ENCODE measurements around the gene ADARB1. TPM values are rescaled to one million over a fixed set of nuclear protein-coding genes. Genes with fewer than 3 reads are reported as not detected.

ADARB1 gene
- total and polyA plus RNA-seq, 9 donors: 6.0 to 23.7 (median 16.3) TPM

DNA sequence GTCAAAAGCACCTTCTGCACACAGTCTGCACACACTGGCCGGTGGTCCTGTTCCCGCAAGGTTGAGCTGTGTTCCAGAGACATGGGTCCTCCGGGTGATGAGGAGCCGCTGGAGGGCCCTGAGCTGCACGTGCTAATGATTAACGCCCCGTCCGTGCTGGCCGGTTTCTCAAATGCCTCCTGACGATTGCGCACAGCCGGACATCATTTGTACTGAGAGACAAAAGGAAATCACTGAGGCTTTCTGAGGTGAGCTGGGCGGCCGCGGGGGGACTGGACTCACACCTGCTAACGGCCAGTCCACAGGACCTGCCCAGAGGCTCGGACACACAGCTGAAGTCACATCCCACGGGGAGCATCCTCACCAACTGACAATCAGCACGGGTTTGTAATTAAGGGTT lies 184.1 kb downstream of the ADARB1 start:
- Histone ChIP-seq H3K4me1 (ENCODE audit: insufficient read depth) (peaks cover 6% of the 10 kb centered on the region), H3K27ac (no peak overlapping the region), H3K4me3 (no peak overlapping the region), H3K9me3 (no peaks in the 10 kb centered on the region), H3K36me3 (no peaks in the 10 kb centered on the region), H3K27me3 (no peaks in the 10 kb centered on the region)
- peak in 1 of 5 donors; percentile 8 for DNase-seq
- 55 to 62% (median 61%) methylated on average over 19 of the region's 19 CpGs for WGBS, 3 donors
- intact Hi-C loops (cut with DNase I): no loop called here
- no peak for TF ChIP-seq EP300 (IDR thresholded peaks at IDR 0.05)
- TF ChIP-seq POLR2A (IDR thresholded peaks at IDR 0.05): no peak
- TF ChIP-seq, protein P1, sequence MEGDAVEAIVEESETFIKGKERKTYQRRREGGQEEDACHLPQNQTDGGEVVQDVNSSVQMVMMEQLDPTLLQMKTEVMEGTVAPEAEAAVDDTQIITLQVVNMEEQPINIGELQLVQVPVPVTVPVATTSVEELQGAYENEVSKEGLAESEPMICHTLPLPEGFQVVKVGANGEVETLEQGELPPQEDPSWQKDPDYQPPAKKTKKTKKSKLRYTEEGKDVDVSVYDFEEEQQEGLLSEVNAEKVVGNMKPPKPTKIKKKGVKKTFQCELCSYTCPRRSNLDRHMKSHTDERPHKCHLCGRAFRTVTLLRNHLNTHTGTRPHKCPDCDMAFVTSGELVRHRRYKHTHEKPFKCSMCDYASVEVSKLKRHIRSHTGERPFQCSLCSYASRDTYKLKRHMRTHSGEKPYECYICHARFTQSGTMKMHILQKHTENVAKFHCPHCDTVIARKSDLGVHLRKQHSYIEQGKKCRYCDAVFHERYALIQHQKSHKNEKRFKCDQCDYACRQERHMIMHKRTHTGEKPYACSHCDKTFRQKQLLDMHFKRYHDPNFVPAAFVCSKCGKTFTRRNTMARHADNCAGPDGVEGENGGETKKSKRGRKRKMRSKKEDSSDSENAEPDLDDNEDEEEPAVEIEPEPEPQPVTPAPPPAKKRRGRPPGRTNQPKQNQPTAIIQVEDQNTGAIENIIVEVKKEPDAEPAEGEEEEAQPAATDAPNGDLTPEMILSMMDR (IDR thresholded peaks at IDR 0.05): no peak

DNA sequence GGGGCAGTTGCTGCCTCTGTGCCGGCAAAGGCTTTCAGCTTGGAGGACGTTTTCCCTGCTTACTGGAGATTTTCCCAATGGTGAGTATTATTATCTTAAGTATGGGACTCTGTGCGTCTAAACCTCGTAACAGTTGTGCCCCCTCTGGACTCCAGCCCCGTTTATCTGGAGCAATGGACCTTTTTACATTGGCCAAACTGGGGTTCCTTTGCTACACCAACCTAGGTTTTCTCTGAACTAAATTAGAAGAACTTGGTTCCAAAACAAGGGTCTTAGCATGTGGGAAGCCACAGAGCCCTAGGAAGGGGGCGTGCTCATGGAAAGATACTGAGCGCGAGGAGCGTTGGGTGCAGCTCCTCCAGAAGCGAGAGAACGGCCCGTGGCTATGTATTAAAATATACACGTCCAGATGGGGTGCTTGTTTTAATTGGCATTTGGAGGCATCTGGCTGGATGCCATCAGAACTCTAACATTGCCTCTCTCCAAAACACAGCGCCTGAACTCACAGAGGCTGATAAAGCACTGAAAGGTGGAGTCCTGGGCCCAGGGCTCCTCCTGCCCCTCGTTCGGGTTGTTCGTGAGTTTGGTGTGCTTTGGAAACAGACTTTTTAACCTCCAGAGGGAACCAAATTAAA lies 184.9 kb downstream of the ADARB1 start:
- 13 to 32% (median 28%) methylated on average over 17 of the region's 17 CpGs for WGBS, 3 donors
- intact Hi-C loops (cut with DNase I): no loop called here
- no peak overlapping the region for H3K4me3 ChIP-seq

DNA sequence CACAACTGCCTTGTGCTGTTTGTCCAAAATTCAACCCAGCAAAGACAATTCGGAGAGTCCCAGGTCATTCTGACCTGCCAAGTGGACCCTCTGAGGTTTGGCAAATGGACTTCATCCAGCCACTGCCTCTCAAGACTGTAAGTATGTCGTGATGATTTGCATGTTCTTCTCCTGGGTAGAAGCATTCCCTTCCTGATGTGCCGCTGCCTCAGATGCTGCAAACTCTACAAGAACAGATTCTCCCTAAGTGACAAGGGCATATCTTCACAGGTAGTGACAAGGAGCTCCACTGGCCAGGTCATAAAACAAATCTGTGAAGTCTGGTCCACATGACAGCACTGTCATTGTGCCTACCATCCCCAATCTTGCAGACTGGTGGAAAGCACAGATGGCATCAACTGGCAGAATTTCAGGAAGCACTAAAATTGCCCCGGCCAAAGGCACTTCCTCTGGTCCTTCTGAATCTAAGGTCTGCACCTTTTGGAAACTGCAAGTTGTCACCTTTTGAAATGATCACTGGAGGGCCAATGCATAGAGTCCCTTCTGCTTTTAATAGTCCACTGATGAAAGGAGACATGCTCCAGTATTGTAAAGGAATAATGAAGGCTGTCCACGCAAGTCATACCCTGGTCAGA lies 185.9 kb downstream of the ADARB1 start:
- H3K4me3 ChIP-seq: no peak overlapping the region
- WGBS, 3 donors: 50 to 62% (median 60%) methylated on average over 5 of the region's 5 CpGs
- no peaks in the 10 kb centered on the region for H3K27me3 ChIP-seq
- intact Hi-C loops (cut with DNase I): loop anchor here in 1 of 4 donors (10.0 kb wide), 1 partner anchor 926 kb away; the partner anchor contains the start of gene CFAP410
- peaks cover 6% of the 10 kb centered on the region for H3K4me1 ChIP-seq (ENCODE audit: insufficient read depth)
- no peaks in the 10 kb centered on the region for H3K36me3 ChIP-seq
- H3K9me3 ChIP-seq: no peaks in the 10 kb centered on the region
- DNase-seq: no peak
- no peak overlapping the region for H3K27ac ChIP-seq
- TF ChIP-seq EP300 (IDR thresholded peaks at IDR 0.05): no peak
- TF ChIP-seq POLR2A (IDR thresholded peaks at IDR 0.05): no peak
- TF ChIP-seq, protein P1 (IDR thresholded peaks at IDR 0.05): no peak

More for the DNA sequence above, 184.9 kb downstream of the ADARB1 start:
- Histone ChIP-seq H3K36me3 (no peaks in the 10 kb centered on the region), H3K27me3 (no peaks in the 10 kb centered on the region), H3K27ac (no peak overlapping the region), H3K4me1 (ENCODE audit: insufficient read depth) (peaks cover 6% of the 10 kb centered on the region), H3K9me3 (no peaks in the 10 kb centered on the region)
- TF ChIP-seq EP300 (IDR thresholded peaks at IDR 0.05) (no peak), POLR2A (IDR thresholded peaks at IDR 0.05) (no peak)
- TF ChIP-seq, protein P1 (IDR thresholded peaks at IDR 0.05): no peak
- DNase-seq: peak in 2 of 5 donors; percentile 17 to 25

DNA sequence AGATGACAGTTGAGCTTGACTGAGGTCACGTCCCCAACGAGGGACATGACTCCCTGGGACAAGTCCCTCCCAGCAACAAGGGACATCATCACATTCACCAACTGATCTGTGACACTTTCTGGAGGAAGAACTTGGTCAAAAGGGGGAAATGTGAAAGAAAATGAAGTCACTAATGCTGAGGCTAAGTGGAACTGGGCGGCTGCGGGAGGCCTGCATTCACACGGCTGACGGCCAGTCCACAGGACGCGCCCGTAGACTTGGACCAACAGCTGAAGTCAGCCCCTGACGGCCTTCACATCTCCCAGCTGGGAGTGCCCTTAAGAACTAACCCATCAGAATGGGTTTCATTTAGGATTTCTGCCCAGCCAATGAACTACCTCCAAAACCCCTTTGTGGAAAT lies 186.7 kb downstream of the ADARB1 start:
- intact Hi-C loops (cut with DNase I): loop anchor here in 1 of 4 donors (10.0 kb wide), 1 partner anchor 926 kb away; the partner anchor contains the start of gene CFAP410
- Histone ChIP-seq H3K27ac (no peak overlapping the region), H3K4me1 (ENCODE audit: insufficient read depth) (peaks cover 6% of the 10 kb centered on the region), H3K4me3 (no peak overlapping the region), H3K9me3 (no peaks in the 10 kb centered on the region), H3K36me3 (no peaks in the 10 kb centered on the region), H3K27me3 (no peaks in the 10 kb centered on the region)
- DNase-seq: peak in 1 of 5 donors; percentile 28
- TF ChIP-seq, protein P1 (IDR thresholded peaks at IDR 0.05): no peak
- TF ChIP-seq POLR2A (IDR thresholded peaks at IDR 0.05): no peak
- TF ChIP-seq EP300 (IDR thresholded peaks at IDR 0.05): no peak
- WGBS, 3 donors: 88 to 93% (median 88%) methylated on average over 10 of the region's 10 CpGs

All from ovary (tissue), 9 donors.